GM10847 (cell line): Measurements from ENCODE around the gene CR1L.

Source experiments
- POLR2A ChIP-seq: IDR thresholded peaks from 2 replicates; pipeline ENCODE4 v1.6.1; 2011; ENCODE audit not compliant: insufficient read length; ENCODE audit errors: extremely low read depth

Gene CR1L

DNA sequence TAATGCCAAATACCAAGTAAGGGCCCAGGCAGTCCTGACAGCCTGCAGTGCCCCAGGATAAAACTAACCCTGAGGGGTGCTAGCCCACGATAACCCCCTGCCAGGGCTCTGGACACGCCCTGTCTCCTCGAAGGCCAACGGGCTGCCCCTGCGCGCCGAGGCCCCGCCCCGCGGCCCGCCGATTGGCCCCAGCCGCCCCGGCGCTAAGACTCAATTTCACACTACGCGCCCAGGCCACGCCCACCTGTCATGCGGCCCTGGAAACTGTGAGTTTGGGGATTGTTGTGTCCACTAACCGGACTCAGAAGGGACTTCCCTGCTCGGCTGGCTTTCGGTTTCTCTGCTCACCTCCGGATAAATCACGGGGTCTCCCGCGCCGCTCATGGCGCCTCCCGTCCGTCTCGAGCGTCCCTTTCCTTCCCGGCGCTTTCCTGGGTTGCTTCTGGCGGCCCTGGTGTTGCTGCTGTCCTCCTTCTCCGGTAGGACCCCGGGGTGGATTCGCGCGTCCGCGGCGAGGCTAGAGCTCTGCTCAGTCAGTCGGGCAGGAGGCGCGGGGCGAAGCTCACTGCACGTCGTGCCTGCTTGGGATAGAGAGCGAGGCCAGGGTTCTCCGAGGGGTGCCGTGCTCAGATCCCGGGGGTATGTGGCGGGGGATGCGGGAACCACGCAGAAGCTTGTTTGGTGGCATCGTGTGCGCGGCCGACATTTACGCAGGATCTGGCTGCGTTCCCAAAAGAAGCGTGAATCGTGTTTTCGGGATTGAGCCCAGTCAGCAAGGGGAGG, at the start of gene CR1L:
TSS of gene CR1L (plus strand) at position 282 of the 783 bp plus-strand sequence. CDS start at position 383, 101 bp downstream.
- TF ChIP-seq POLR2A = no peak

DNA sequence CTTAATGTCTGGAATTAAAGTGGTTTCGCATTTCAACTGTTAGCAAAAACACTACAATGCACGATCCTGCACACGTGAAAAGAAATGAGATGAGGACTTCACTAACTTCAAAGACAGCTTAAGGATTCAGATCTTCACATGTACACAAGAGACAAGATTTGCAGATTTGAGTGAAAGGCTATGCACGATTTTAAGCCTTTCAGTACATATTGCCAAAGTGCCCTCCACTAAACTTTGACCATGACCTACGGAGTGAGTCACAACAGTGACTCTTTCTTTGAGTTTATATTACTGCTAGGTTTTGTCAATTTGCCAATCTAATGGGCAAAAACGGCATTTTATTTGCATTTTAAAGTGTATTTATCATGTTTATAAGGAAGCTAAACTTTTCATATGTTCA, 41.2 kb upstream of the CR1L start:
- no peak for TF ChIP-seq POLR2A

DNA sequence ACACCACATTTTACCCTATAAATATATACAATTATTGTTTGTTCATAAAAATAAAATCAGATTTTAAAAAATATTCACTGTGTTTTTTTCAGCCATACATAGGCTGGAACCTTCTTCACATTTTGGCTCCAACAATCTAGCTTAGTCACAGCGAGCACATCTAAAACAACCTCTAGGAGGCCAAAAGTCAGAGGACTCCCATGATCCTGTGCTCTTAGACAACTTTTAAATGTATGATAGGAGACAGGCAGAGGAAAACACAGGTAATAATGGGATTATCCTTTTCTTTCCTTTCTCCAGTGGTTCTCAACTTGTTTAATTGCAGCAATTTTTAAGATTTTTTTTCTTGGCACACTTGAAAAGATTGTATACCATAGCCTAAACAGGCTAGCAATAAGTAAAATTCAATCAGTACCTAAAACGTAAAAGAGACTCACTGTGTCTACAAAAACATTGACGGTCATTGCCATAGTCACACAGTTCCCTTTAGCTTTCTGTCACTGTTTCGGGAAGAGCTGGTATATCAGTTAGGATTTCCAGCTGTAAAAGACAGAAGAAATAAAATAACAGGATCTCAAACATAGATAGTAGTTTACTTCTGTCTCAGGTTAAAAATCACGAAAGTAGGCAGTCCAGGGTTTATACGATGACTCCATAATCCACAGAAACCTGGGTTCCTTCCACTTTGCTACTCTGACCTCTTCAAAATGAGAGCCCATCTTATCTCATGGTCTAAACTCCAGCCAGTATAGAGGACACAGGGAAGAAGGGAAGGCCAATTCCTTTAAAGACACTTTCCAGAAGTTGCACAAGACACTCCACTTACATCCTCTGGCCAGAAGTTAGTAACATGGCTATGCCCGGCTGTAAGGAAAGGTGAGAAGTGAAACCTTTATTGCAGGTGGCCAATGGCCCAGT, 39.2 kb upstream of the CR1L start:
- TF ChIP-seq POLR2A = no peak

DNA sequence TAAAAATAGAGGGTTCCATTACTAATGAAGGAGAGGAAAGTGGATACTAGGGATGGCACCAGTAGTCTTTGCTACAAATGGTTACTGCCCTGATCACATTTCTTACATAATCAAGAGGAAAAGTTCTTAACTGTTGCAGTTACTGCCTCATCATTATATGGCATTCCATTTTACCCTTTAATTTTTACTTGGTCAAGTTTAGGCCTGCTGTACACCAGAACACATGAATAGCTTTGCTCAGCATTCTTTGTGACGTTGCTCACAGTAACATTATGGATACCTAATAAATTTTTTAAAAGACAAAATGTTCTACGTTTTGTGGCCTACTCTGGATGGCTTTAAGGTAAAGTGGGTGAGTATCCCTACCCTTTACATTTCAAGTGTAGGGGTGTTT, 38.6 kb upstream of the CR1L start:
- TF ChIP-seq POLR2A = no peak

DNA sequence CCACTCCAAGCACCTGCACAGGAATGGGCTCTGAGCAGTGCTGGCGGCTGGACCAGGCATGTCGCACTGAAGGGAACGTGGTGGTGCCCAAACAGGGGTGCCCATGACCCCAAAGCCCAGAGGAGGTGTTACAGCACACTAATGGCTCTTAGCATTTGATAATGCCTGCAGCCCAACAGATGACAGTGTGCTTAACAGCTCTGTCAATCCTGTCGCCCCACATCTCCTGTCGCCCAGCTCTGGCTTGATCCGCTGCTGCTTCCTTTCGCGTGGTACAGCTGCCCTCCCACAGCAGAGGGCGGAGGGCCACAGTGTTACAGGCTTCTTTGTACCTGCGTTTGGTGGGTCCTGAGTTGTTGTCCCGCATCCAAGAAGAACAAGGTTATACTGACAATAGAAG, 32.2 kb upstream of the CR1L start:
- no peak for TF ChIP-seq POLR2A

DNA sequence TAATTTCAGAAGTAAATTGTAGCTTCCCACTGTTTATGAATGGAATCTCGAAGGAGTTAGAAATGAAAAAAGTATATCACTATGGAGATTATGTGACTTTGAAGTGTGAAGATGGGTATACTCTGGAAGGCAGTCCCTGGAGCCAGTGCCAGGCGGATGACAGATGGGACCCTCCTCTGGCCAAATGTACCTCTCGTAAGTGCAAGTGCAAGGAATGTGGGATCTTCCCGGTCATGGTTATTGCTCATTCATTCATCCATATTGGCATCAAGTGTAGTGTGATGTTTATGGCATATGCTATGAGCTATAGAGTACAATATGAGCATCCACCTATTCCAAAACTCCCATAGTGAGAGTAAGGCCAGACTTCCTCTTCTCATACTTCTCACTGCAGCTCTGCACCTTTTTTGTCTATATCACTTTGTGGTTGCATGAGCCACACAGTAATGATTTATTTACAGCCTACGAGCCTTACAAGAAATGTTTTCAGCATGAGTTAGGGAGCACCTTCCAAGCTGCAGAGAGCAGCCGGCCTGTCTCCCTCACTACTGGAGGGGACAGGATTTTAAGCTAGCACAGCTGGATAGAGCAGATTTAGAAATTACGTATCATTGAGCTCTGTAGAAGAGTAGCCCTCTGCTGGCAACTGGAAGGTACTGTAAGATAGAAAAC, 24.9 kb upstream of the CR1L start:
- TF ChIP-seq POLR2A = no peak

DNA sequence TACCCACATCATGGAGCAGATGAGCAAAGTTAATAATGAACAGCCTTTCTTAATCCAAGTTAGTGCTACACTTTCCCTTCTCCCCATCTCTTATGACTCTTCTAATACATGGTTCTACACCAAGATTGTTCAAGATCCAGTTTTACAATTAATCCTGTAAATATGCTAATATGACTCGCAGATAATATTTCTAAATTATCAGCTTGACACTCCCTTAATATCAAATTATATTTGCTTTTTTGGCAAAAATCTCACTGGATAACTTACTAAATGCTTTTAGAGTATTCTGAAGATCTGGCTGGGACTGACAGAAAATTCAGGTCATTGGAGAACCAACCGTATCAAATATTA, 24.4 kb upstream of the CR1L start:
- TF ChIP-seq POLR2A = no peak

DNA sequence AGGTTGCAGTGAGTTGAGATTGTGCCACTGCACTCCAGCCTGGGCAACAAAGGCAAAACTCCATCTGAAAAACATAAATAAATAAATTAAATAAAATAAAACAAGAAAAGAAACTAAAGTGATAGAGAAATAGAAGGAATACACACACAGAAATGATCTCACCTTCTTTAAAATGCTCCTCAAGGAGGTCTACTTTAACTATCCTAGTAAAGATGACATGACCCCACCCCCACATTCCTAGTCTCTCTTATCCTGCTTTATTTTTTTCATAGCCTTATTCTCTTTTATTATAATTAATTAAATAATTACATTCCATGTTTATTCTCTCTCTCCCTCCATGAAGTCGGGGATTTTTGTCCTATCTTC, 18.0 kb upstream of the CR1L start:
- TF ChIP-seq POLR2A = no peak

DNA sequence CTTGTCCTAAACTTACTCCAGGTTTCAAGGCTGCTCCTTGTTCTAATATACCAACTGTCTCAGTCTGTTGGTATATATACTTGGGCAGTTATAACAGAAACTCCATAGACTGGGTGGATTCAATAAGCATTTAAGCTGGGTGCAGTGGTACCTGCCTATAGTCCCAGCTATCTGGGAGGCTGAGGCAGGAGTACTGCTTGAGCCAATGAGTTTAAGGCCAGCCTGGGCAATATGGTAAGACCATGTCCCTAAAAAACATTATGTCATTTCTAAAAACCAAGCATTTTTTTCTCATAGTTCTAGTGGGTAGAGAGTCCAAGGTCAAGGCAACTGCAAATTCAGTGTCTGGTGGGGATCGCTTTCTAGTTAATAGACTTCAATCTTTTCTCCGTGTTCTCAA, 17.4 kb upstream of the CR1L start:
- TF ChIP-seq POLR2A = no peak

DNA sequence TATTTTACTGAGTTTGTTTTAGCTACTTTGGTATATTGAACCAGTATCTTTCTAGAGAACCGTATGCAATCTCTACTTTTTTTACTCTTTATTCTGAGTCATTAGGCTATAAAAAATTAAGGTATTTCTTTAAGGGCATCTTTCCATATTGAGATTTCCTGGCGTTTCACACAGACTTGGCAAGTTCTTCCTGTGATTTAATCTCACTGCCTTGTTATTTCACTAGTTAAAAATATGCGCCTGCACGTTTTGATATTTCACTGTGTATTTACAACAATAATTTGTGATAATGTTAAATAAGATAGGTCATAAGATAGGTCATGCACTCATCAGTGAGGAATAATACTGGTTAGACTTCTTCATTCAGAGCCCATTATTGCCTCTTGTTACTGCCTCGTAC, 16.2 kb upstream of the CR1L start:
- TF ChIP-seq POLR2A = no peak

DNA sequence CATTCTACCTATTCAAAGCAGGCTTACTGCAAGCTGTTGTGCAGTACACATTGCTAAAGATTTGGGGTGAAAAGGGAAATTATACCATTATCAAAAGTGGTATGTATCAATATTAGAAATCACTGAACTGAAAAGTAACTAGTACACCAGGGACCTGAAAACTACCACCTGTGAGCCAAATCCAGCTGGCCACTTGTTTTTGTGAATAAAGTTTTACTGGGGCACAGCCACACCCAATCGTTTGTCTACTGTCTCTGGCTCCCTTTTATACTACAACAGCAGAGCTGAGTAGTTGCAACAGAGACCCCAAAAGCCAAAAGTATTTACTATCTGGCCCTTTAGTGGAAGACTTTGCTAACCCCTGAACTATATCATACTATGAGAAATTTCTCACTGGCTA, 13.8 kb upstream of the CR1L start:
- TF ChIP-seq POLR2A = no peak

DNA sequence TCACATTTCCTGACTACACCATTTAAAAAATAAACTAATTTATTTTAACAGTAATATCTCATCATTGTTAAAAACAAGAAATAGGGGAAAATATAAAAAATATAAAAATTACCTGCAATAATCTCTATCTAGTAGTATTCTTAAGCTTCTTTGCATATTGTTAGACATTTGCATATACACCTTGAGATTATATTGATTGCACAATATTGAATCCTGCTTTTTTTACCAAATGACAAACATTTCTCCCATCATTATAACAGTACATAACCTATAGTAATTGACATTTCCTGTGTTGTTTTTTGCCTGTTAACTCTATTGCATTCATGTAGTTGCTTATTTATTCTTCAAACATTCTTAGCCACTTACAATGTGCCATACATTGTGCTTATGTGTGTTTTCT, 11.7 kb upstream of the CR1L start:
- no peak for TF ChIP-seq POLR2A

DNA sequence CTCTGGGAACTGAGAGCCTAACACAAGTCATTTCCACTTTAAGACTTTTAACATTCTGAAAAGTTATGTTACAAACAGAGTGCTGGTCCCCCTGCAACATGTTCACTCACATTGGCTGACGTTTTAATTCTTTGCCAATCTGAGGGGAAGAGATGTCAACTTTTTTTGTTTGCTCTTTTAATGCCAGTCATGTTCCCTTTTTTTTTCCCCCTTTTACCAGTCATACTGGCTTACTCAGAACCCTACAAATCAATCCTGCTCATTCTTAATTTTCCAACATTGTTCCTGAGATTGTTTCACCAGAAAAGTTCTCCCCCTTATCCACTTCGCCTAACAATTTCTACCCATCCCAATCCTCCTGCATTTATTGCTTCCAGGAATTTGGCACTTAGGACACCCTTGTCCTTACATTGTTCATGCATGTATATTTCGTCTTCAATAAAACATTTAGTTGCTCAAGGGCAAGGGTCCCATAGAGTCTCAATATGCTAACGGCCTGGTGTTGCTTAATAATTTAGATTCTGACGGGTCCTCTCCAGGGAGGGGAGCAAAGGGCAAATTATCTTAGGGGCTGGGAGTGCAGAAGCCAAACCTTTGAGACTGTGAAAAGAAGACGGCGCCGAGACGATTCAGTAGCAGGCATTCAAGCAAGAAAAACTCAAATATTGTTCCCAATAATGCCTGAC, 624 bp upstream of the CR1L start:
- no peak for TF ChIP-seq POLR2A

DNA sequence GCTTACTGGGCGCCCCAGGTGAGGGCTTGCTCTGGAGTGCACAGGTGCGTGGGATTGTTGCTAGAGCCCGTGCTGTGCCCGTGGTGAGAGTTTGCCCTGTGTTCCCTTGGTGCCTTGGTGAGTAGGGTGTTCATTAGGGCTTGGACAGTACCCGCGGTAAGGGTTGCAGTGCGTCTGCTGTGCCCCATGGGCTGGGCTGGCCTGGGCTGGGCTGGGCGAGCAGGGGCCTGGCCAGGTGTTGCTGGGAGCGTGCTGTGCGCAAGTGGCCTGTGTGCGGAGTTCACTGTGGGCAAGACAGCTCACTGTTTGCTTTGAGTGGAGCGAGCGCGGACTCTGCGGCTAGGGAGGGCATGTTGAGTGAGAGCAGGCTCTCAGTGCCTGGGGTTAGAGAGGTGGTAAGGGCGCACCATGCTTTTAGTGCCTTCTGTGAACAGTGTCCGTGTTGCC, 725 bp downstream of the CR1L start:
- TF ChIP-seq POLR2A = no peak

DNA sequence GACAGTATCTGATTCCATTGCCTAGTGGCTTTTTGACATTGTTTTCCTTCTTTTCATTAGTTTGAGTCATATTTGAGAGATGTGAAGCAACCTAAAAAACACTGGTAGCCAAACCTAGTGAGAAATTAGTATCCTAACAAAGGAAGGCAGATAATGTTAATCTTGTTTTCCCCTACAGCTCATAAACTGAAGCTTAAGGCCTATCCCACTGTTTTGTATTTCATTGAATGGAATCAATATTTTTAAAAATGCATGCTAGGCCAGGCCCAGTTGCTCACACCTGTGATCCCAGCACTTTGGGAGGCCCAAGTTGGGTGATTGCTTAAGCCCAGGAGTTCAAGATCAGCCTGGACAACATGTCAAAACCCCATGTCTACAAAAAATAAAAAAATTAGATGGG, 1.2 kb downstream of the CR1L start:
- TF ChIP-seq POLR2A = no peak
